H1 (cell line): ENCODE data around the gene TMEM131L. TPM values are rescaled to one million over a fixed set of nuclear protein-coding genes. Genes with fewer than 3 reads are reported as not detected.

Experiments used
- CTCF ChIA-PET: fragments of 300-600 bp; sonication (Branson Sonifier 250); formaldehyde crosslinking; loops from one replicate; lab custom pipeline; 2021; ENCODE audit not compliant: partially characterized antibody; lab: Charles Lee
- POLR2A ChIA-PET: fragments of 300-600 bp; sonication (Branson Sonifier 250); formaldehyde crosslinking; loops from one replicate; lab custom pipeline; 2021; ENCODE audit warnings: inconsistent platforms; ENCODE audit not compliant: partially characterized antibody; lab: Charles Lee
- DNase-seq, 2 experiments: peaks; one replicate each; pipeline versions ENCODE4 v3.0.0 to v3.0.0-alpha.2; 2010 to 2022; ENCODE audit warnings: low spot score in 2 of 2, low read depth in 1 of 2, mixed read lengths in 1 of 2
- FAIRE-seq: peaks from 2 replicates; lab custom pipeline; 2011; peaks lifted over from hg19 to GRCh38; lab: Jason Lieb, UNC
- H2AFZ ChIP-seq: 2 replicates; pipeline ENCODE4 v1.8.1; 2012; ENCODE audit warnings: low read length, inconsistent platforms
- H2AK5ac ChIP-seq: 2 replicates; pipeline ENCODE4 v1.6.1; 2013; ENCODE audit warnings: low read depth, low read length
- H2BK120ac ChIP-seq: replicated peaks from 2 replicates; pipeline ENCODE3; 2013; ENCODE audit warnings: low read depth, low read length, inconsistent platforms
- H2BK12ac ChIP-seq: 2 replicates; pipeline ENCODE4 v1.6.1; 2013; ENCODE audit warnings: low read depth, low read length
- H2BK15ac ChIP-seq: 2 replicates; pipeline ENCODE4 v1.6.1; 2013; ENCODE audit warnings: low read length
- H2BK20ac ChIP-seq: 2 replicates; pipeline ENCODE4 v1.6.1; 2013; ENCODE audit warnings: low read length
- H2BK5ac ChIP-seq: 2 replicates; pipeline ENCODE4 v1.6.1; 2013; ENCODE audit warnings: low read depth, low read length
- H3K14ac ChIP-seq: 2 replicates; pipeline ENCODE4 v1.6.1; 2013; ENCODE audit warnings: inconsistent platforms; ENCODE audit not compliant: insufficient read length
- H3K18ac ChIP-seq: 2 replicates; pipeline ENCODE4 v1.6.1; 2013; ENCODE audit warnings: low read length; ENCODE audit errors: extremely low read depth
- H3K23ac ChIP-seq: 2 replicates; pipeline ENCODE4 v1.6.1; 2013; ENCODE audit warnings: inconsistent platforms; ENCODE audit not compliant: insufficient read length
- H3K23me2 ChIP-seq: 2 replicates; pipeline ENCODE4 v1.6.1; 2013; ENCODE audit warnings: low read depth, low read length
- H3K27ac ChIP-seq: 2 replicates; pipeline ENCODE4 v1.6.1; 2011; ENCODE audit warnings: low read depth, low read length, inconsistent platforms
- H3K27me3 ChIP-seq, 4 experiments: replicated peaks in 1 of 4; 1 replicate in 1 of 4; 2 replicates in 3 of 4; pipeline versions ENCODE4 v1.6.1 to v1.8.1; 2011 to 2013; ENCODE audit warnings: low read length in 3 of 4, mild to moderate bottlenecking in 3 of 4, inconsistent platforms in 2 of 4, mixed read lengths in 2 of 4, moderate library complexity in 1 of 4; ENCODE audit not compliant: control insufficient read depth in 3 of 4, insufficient read depth in 3 of 4; ENCODE audit errors: extremely low read depth in 1 of 4
- H3K36me3 ChIP-seq, 4 experiments: 2 replicates each; pipeline versions ENCODE4 v1.6.1 to v1.8.1; 2011 to 2013; ENCODE audit warnings: mild to moderate bottlenecking in 4 of 4, low read length in 3 of 4, moderate library complexity in 2 of 4, control low read depth in 1 of 4, inconsistent platforms in 1 of 4; ENCODE audit not compliant: insufficient read depth in 4 of 4, control insufficient read depth in 2 of 4
- H3K4ac ChIP-seq: replicated peaks from 2 replicates; pipeline ENCODE3; 2013; ENCODE audit warnings: low read length, low read depth, mixed read lengths, inconsistent platforms; ENCODE audit not compliant: insufficient read length
- H3K4me1 ChIP-seq, 4 experiments: replicated peaks in 1 of 4; 1 replicate in 1 of 4; 2 replicates in 3 of 4; pipeline versions ENCODE4 v1.6.1 to v1.8.1; 2011 to 2013; ENCODE audit warnings: low read length in 3 of 4, inconsistent platforms in 2 of 4, mixed read lengths in 1 of 4; ENCODE audit not compliant: insufficient read depth in 4 of 4, control insufficient read depth in 3 of 4
- H3K4me2 ChIP-seq, 2 experiments: 2 replicates each; pipeline versions ENCODE4 v1.6.1 to v1.8.1; 2011 to 2013; ENCODE audit warnings: low read depth in 2 of 2, low read length in 2 of 2, control low read depth in 1 of 2, inconsistent platforms in 1 of 2, mild to moderate bottlenecking in 1 of 2; ENCODE audit not compliant: insufficient read depth in 1 of 2
- H3K4me3 ChIP-seq, 4 experiments: fragments of 200-600, 300-600 bp in 1 of 4; sonication (generic), shearing (Covaris generic), sonication (Bioruptor Twin) in 1 of 4; 2 replicates each; pipeline versions ENCODE4 v1.5.1 to v1.8.1; 2011 to 2016; ENCODE audit warnings: low read length in 4 of 4, low read depth in 3 of 4, control low read depth in 2 of 4, inconsistent platforms in 2 of 4, mild to moderate bottlenecking in 2 of 4, mixed read lengths in 1 of 4, moderate library complexity in 1 of 4; ENCODE audit not compliant: insufficient read depth in 2 of 4; ENCODE audit errors: extremely low read depth in 1 of 4
- H3K56ac ChIP-seq: replicated peaks from 2 replicates; pipeline ENCODE3; 2013; ENCODE audit warnings: low read depth, mild to moderate bottlenecking, mixed read lengths, low read length, inconsistent platforms; ENCODE audit not compliant: insufficient read length
- H3K79me1 ChIP-seq: 2 replicates; pipeline ENCODE4 v1.6.1; 2013; ENCODE audit warnings: low read depth, low read length, control low read depth
- H3K79me2 ChIP-seq, 2 experiments: 2 replicates each; pipeline versions ENCODE4 v1.6.1 to v1.8.1; 2012 to 2013; ENCODE audit warnings: low read length in 2 of 2, mild to moderate bottlenecking in 2 of 2, inconsistent platforms in 1 of 2; ENCODE audit not compliant: insufficient read depth in 2 of 2, control insufficient read depth in 1 of 2
- H3K9ac ChIP-seq, 4 experiments: replicated peaks in 1 of 4; 1 replicate in 1 of 4; 2 replicates in 3 of 4; pipeline versions ENCODE4 v1.6.1 to v1.8.1; 2011 to 2013; ENCODE audit warnings: low read depth in 3 of 4, low read length in 3 of 4, control low read depth in 2 of 4, mild to moderate bottlenecking in 2 of 4, moderate library complexity in 2 of 4, inconsistent platforms in 1 of 4; ENCODE audit errors: extremely low read depth in 1 of 4
- H3K9me3 ChIP-seq, 2 experiments: 2 replicates each; pipeline versions ENCODE4 v1.6.1 to v1.8.1; 2012 to 2013; ENCODE audit warnings: mild to moderate bottlenecking in 2 of 2, moderate library complexity in 2 of 2, control low read depth in 1 of 2, inconsistent platforms in 1 of 2, low read depth in 1 of 2, low read length in 1 of 2, mixed read lengths in 1 of 2; ENCODE audit not compliant: insufficient read depth in 2 of 2
- H4K20me1 ChIP-seq, 2 experiments: replicated peaks in 1 of 2; 2 replicates each; pipeline versions ENCODE3 to v1.8.1; 2011 to 2013; ENCODE audit warnings: inconsistent platforms in 2 of 2, low read length in 2 of 2, mild to moderate bottlenecking in 1 of 2; ENCODE audit not compliant: insufficient read depth in 2 of 2, control insufficient read depth in 1 of 2
- H4K5ac ChIP-seq: 2 replicates; pipeline ENCODE4 v1.6.1; 2013; ENCODE audit warnings: low read length, low read depth, mixed read lengths, inconsistent platforms; ENCODE audit not compliant: insufficient read length
- H4K8ac ChIP-seq: 2 replicates; pipeline ENCODE4 v1.8.0; 2013; ENCODE audit warnings: mild to moderate bottlenecking, moderate library complexity, low read length, inconsistent platforms; ENCODE audit not compliant: insufficient read depth; ENCODE audit errors: extremely low read depth
- H4K91ac ChIP-seq: replicated peaks from 2 replicates; pipeline ENCODE3; 2013; ENCODE audit warnings: low read length, mixed read lengths, inconsistent platforms; ENCODE audit not compliant: insufficient read length
- CHD1 ChIP-seq: IDR thresholded peaks from 2 replicates; pipeline ENCODE4 v1.6.1; 2012; ENCODE audit warnings: low read depth, low read length, improper control_type of control experiment
- CREB1 ChIP-seq: IDR thresholded peaks from 2 replicates; pipeline ENCODE4 v1.6.1; 2012; ENCODE audit warnings: inconsistent platforms
- GABPA ChIP-seq: IDR thresholded peaks from 2 replicates; pipeline ENCODE4 v1.6.1; 2011; ENCODE audit warnings: mild to moderate bottlenecking, low read length, moderate library complexity, borderline replicate concordance; ENCODE audit not compliant: insufficient read depth
- HDAC6 ChIP-seq: IDR thresholded peaks from one replicate; pipeline ENCODE4 v1.7.1; 2012; ENCODE audit warnings: low read depth, mild to moderate bottlenecking, inconsistent platforms, low read length, moderate library complexity
- PHF8 ChIP-seq: fragments of 200-600 bp; sonication (generic); conservative IDR thresholded peaks from 2 replicates; pipeline ENCODE4 v1.7.1; 2012; ENCODE audit warnings: low read depth, mild to moderate bottlenecking, inconsistent platforms, low read length, moderate library complexity
- RFX5 ChIP-seq: IDR thresholded peaks from 2 replicates; pipeline ENCODE4 v1.6.1; 2011; ENCODE audit warnings: low read depth, low read length, improper control_type of control experiment, borderline replicate concordance
- TAF1 ChIP-seq: IDR thresholded peaks from 2 replicates; pipeline ENCODE4 v1.6.1; 2011; ENCODE audit warnings: mild to moderate bottlenecking, low read depth, low read length
- whole genome bisulfite sequencing, 2 experiments: shearing (Covaris generic) in 1 of 2; methylation state at CpG; one replicate each; pipeline versions ENCODE4 v1.1.6 to v1.1.7; 2013 to 2015; ENCODE audit warnings: low lambda C conversion rate in 2 of 2, mixed read lengths in 2 of 2, inconsistent platforms in 1 of 2, low coverage in 1 of 2, missing lambda C conversion rate in 1 of 2; ENCODE audit not compliant: insufficient replicate concordance in 2 of 2, insufficient coverage in 1 of 2, insufficient read length in 1 of 2; ENCODE audit errors: extremely low coverage in 1 of 2, missing lambda C conversion rate in 1 of 2; 5-methylcytosine and 5-hydroxymethylcytosine counted together
- polyA plus RNA-seq, 7 experiments: library from polyadenylated mRNA; depleted of rRNA in 3 of 7; stranded (reverse) in 5 of 7; unstranded in 2 of 7; fragments of >200 nt in 5 of 7; fragments of 200-250 nt in 2 of 7; gene quantifications; 1 replicate in 5 of 7; 2 replicates in 1 of 7; 4 replicates in 1 of 7; pipeline versions ENCODE4 v1.2.1 to v1.2.3, GENCODE V29; 2011 to 2013; ENCODE audit warnings: missing spikeins in 2 of 7, mixed read lengths in 2 of 7
- total RNA-seq: library from RNA; stranded (reverse); fragmentation: NEBNext Ultra II Directional; extraction: Animal tissue kit (Norgen Biotek cat#: 25700); gene quantifications from 2 replicates; pipeline ENCODE4 v1.2.1, GENCODE V29; 2021

TMEM131L gene
- total and polyA plus RNA-seq, 2 of the 8 experiments (the other 6 are each of a cell fraction or from before 2014, with no cell fraction given), result 14.3 to 26.1 TPM

- 56% methylated on average over 3 of the region's 3 CpGs; no CpG with 5 or more reads in 1 of the 2 experiments for WGBS, 2 experiments
- Histone ChIP-seq H3K14ac (no peak overlapping the region), H3K4ac (no peak overlapping the region), H3K79me1 (no peaks in the 10 kb centered on the region), H3K4me2 (no peak overlapping the region), H2BK15ac (no peak overlapping the region), H2BK120ac (no peak overlapping the region), H2BK5ac (no peak overlapping the region), H4K8ac (no peak overlapping the region), H3K27ac (no peak overlapping the region), H4K20me1 (no peaks in the 10 kb centered on the region), H2BK20ac (no peak overlapping the region), H4K5ac (no peak overlapping the region), H3K56ac (no peak overlapping the region), H3K79me2 (no peaks in the 10 kb centered on the region), H2AFZ (no peak overlapping the region), H3K4me3 (no peak overlapping the region), H3K23ac (no peak overlapping the region), H3K9ac (no peak overlapping the region), H3K4me1 (no peaks in the 10 kb centered on the region), H3K27me3 (peaks cover 0 to 2% (median 0%) of the 10 kb centered on the region in 4 experiments; a peak in 1 of 7 replicates), H4K91ac (no peak overlapping the region), H3K36me3 (no peaks in the 10 kb centered on the region), H3K9me3 (no peaks in the 10 kb centered on the region)
- DNase-seq (no peak), FAIRE-seq (no peak)
- POLR2A ChIA-PET, result interaction anchor here (0.6 to 1.2 kb wide), 2 partner anchors 15 to 468 kb away, joined by 3 read pairs; no protein-coding TSS in a partner anchor
- CTCF ChIA-PET, result interaction anchor here (0.8 kb wide), 1 partner anchor 21 kb away, joined by 3 read pairs; no protein-coding TSS in a partner anchor
- TF ChIP-seq TAF1 (no peak), PHF8 (no peak), HDAC6 (no peak), CREB1 (no peak), CHD1 (no peak), RFX5 (no peak), GABPA (no peak)
- TF ChIP-seq, all 59 proteins: peak for 0
- H2BK12ac ChIP-seq, result no peak overlapping the region
- H2AK5ac ChIP-seq, result no peak overlapping the region
- no peak overlapping the region for H3K18ac ChIP-seq
- no peaks in the 10 kb centered on the region; the same call in 1 of the 2 replicates for H3K23me2 ChIP-seq
Observed at GRCh38 chr4:153669838-153670237, 203.7 kb downstream of the TMEM131L start.
